Keratinocyte (primary cell): ENCODE data around the gene FSD2.
"Not testable (repeated sequence)": the region's sequence is repeated elsewhere in the genome, so short reads cannot be mapped to it uniquely, and the experiment has no call there.

Experiments used
- CTCF ChIP-seq, 3 experiments: IDR thresholded peaks in 1 of 3; conservative IDR thresholded peaks in 1 of 3; optimal IDR thresholded peaks in 1 of 3; 2 replicates in 2 of 3; 3 replicates in 1 of 3; pipeline versions ENCODE3 to v1.5.1; 2011; ENCODE audit warnings: low read length in 3 of 3, mild to moderate bottlenecking in 3 of 3, moderate library complexity in 2 of 3, control low read depth in 1 of 3, inconsistent platforms in 1 of 3; ENCODE audit not compliant: insufficient read depth in 2 of 3; ENCODE audit errors: extremely low read depth in 1 of 3
- EZH2 ChIP-seq: IDR thresholded peaks from one replicate; pipeline ENCODE4 v1.6.1; 2012; ENCODE audit warnings: inconsistent platforms, mild to moderate bottlenecking, low read length, moderate library complexity

- not testable (repeated sequence) for TF ChIP-seq CTCF (optimal IDR thresholded peaks at IDR 0.05 in 1 of 3, IDR thresholded peaks at IDR 0.05 in 1 of 3, conservative IDR thresholded peaks at IDR 0.05 in 1 of 3; ENCODE audit: extremely low read depth in 1 of 3, insufficient read depth in 2 of 3, low read length in 3 of 3); EZH2
These were observed 100.0 kb downstream of the FSD2 start for GRCh38 chr15:82705856-82706255.
